PC-9 (cell line): ENCODE results near the gene KRT82. TPM values are rescaled to one million over a fixed set of nuclear protein-coding genes. Genes with fewer than 3 reads are reported as not detected.
A peak's percentile ranks its signal among the peaks of the same experiment; 100 is the strongest.

Experiments used
- BruUV-seq: library from RNA; stranded (reverse); fragments of 400-500 nt; replicated peaks from 2 replicates; lab custom pipeline; 2021; lab: Mats Ljungman, UMichigan
- CTCF ChIA-PET: fragments of 300-600 bp; sonication (Branson Sonifier 250); formaldehyde crosslinking; loops from one replicate; lab custom pipeline; 2022; ENCODE audit warnings: antibody characterized with exemption; lab: Charles Lee
- POLR2A ChIA-PET: fragments of 300-600 bp; sonication (Branson Sonifier 250); formaldehyde crosslinking; loops from one replicate; lab custom pipeline; 2022; ENCODE audit warnings: antibody characterized with exemption; ENCODE audit not compliant: unreplicated experiment; lab: Charles Lee
- DNase-seq, 2 experiments: peaks; one replicate each; pipeline versions ENCODE4 v3.0.0 to v3.0.0-alpha.2; 2015 to 2022; ENCODE audit warnings: mixed read lengths in 1 of 2
- H2AFZ ChIP-seq: fragments of 200-600 bp; sonication (generic); 2 replicates; pipeline ENCODE4 v1.8.1; 2017; ENCODE audit warnings: antibody characterized with exemption
- H3F3A ChIP-seq: fragments of 200-600 bp; sonication (generic); 2 replicates; pipeline ENCODE4 v1.8.1; 2017; ENCODE audit warnings: antibody characterized with exemption, mild to moderate bottlenecking, low read depth; ENCODE audit not compliant: insufficient read depth
- H3K27ac ChIP-seq: fragments of 200-600 bp; sonication (generic); 2 replicates; pipeline ENCODE4 v1.6.1; 2016; ENCODE audit warnings: mixed run types
- H3K27me3 ChIP-seq: fragments of 200-600 bp; sonication (generic); 2 replicates; pipeline ENCODE4 v1.6.1; 2016; ENCODE audit warnings: low read depth, mixed run types; ENCODE audit not compliant: insufficient read depth
- H3K36me3 ChIP-seq: fragments of 200-600 bp; sonication (generic); 2 replicates; pipeline ENCODE4 v1.6.1; 2016; ENCODE audit warnings: low read depth, mixed run types
- H3K4me1 ChIP-seq: fragments of 200-600 bp; sonication (generic); replicated peaks from 2 replicates; pipeline ENCODE4 v1.6.1; 2016; ENCODE audit warnings: mixed run types; ENCODE audit not compliant: insufficient read depth
- H3K4me2 ChIP-seq: fragments of 200-600 bp; sonication (generic); 2 replicates; pipeline ENCODE4 v1.6.1; 2017; ENCODE audit warnings: mixed run types
- H3K4me3 ChIP-seq: fragments of 200-600 bp; sonication (generic); 2 replicates; pipeline ENCODE4 v1.6.1; 2016; ENCODE audit warnings: mixed run types
- H3K79me2 ChIP-seq: fragments of 200-600 bp; sonication (generic); 2 replicates; pipeline ENCODE4 v1.6.1; 2017; ENCODE audit warnings: low read depth, mixed run types
- H3K9me2 ChIP-seq: fragments of 200-600 bp; sonication (generic); 2 replicates; pipeline ENCODE4 v1.8.1; 2017; ENCODE audit warnings: mild to moderate bottlenecking; ENCODE audit not compliant: insufficient read depth
- H3K9me3 ChIP-seq: fragments of 200-600 bp; sonication (generic); 2 replicates; pipeline ENCODE4 v1.8.1; 2016; ENCODE audit warnings: low read depth; ENCODE audit not compliant: insufficient read depth
- H4K20me1 ChIP-seq: fragments of 200-600 bp; sonication (generic); 2 replicates; pipeline ENCODE4 v1.8.1; 2017; ENCODE audit not compliant: insufficient read depth
- EZH2 ChIP-seq: fragments of 200-600 bp; sonication (generic); IDR thresholded peaks from 2 replicates; pipeline ENCODE4 v1.8.0; 2017; ENCODE audit warnings: antibody characterized with exemption, low read depth
- intact Hi-C: fragments of 100-400 bp; cut with micrococcal nuclease; formaldehyde crosslinking; loops from one replicate; pipeline ENCODE4 v1.10.0; 2022; ENCODE audit not compliant: unreplicated experiment
- total RNA-seq: library from RNA; stranded (reverse); gene quantifications from 2 replicates; pipeline ENCODE4 v1.2.3, GENCODE V29; 2021
- TF ChIP-seq, protein P1 (sequence below): fragments of 200-600 bp; sonication (generic); conservative IDR thresholded peaks from 2 replicates; pipeline ENCODE4 v1.6.1; 2017; ENCODE audit warnings: mixed run types, antibody characterized with exemption, mild to moderate bottlenecking, moderate library complexity

The KRT82 gene
- total RNA-seq, 1 experiment from 2014 or later: not detected

DNA sequence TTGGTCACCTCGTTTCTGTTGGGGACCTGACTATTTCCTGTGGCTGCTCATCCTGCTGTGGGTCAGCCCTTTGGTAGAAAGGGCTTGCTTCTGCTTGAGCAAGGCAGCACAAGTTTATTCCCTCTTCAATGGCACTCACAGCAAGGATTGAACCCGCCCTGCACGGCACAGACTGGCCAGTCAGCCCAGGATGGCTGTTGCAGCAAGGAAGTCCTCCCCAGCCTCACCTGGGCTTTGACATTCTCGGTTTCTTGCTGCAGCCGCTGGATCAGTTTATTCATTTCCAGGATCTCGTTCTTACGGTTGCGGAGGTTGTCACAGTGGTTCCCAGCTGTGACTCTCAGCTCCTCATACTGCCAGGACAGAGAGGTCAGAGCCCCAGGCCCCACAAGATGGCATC is 9.5 kb downstream of the KRT82 start:
- no peak for DNase-seq
- Histone ChIP-seq H2AFZ (no peak overlapping the region), H3K4me1 (peaks cover 9% of the 10 kb centered on the region), H3K27me3 (no peaks in the 10 kb centered on the region), H3K9me3 (no peaks in the 10 kb centered on the region), H3K27ac (no peak overlapping the region), H3K9me2 (no peaks in the 10 kb centered on the region), H3K36me3 (no peaks in the 10 kb centered on the region), H3K79me2 (no peaks in the 10 kb centered on the region), H3F3A (no peaks in the 10 kb centered on the region; the same call in 1 of the 2 replicates), H3K4me3 (no peak overlapping the region), H4K20me1 (no peaks in the 10 kb centered on the region), H3K4me2 (no peak overlapping the region)
- BruUV-seq: no TSS peak
- CTCF ChIA-PET: no interaction called here
- POLR2A ChIA-PET: no interaction called here
- intact Hi-C loops: loop anchor here (2.0 to 5.0 kb wide), 4 partner anchors 46 to 476 kb away; partner anchors contain the start of gene KRT5
- TF ChIP-seq EZH2: no peak
- TF ChIP-seq, protein P1, sequence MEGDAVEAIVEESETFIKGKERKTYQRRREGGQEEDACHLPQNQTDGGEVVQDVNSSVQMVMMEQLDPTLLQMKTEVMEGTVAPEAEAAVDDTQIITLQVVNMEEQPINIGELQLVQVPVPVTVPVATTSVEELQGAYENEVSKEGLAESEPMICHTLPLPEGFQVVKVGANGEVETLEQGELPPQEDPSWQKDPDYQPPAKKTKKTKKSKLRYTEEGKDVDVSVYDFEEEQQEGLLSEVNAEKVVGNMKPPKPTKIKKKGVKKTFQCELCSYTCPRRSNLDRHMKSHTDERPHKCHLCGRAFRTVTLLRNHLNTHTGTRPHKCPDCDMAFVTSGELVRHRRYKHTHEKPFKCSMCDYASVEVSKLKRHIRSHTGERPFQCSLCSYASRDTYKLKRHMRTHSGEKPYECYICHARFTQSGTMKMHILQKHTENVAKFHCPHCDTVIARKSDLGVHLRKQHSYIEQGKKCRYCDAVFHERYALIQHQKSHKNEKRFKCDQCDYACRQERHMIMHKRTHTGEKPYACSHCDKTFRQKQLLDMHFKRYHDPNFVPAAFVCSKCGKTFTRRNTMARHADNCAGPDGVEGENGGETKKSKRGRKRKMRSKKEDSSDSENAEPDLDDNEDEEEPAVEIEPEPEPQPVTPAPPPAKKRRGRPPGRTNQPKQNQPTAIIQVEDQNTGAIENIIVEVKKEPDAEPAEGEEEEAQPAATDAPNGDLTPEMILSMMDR: no peak

DNA sequence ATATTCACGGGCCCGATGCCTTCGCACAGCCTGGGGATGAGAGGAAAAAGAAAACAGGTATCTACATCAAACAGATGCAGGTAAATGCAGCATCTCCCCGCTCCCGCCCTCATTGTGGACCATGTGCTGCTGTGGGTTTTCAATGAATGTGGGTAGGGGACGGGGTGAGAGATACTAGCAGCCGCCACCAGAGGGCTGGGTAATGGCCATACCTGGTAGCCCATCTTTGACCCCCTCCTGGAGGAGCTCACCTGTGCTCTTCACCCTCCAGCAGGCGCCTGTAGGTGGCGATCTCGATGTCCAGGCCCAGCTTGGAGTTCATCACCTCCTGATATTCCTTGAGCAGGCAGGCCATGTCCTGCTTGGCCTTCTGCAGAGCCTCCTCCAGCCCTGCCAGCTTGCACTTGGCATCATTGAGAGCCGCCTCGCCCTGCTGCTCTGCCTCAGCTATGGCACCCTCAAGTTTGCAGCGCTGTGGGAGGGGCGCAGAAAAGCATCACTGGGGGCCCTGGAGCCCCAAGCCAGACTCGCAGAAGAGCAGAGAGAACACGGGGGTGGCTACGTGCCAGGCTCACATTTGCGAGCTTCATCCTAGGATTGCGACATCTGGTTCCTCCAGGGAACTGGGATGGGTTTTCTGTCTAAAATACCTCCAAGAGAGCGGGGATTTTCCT is 10.2 kb downstream of the KRT82 start:
- no peak overlapping the region for H3K27ac ChIP-seq
- no peak overlapping the region for H3K4me2 ChIP-seq
- no peaks in the 10 kb centered on the region for H3K9me3 ChIP-seq
- ChIA-PET POLR2A (interaction anchor here (0.6 to 1.0 kb wide), 3 partner anchors 47 to 100 kb away, joined by 3 to 5 read pairs (median 4); partner anchors contain the start of gene KRT6A), CTCF (interaction anchor here (0.7 to 1.4 kb wide), 14 partner anchors 21 to 484 kb away, joined by 3 to 7 read pairs (median 3); partner anchors contain the start of genes KRT5 and KRT75)
- H3K4me3 ChIP-seq: no peak overlapping the region
- no peaks in the 10 kb centered on the region for H3K79me2 ChIP-seq
- intact Hi-C loops: loop anchor here (2.0 to 5.0 kb wide), 4 partner anchors 46 to 476 kb away; partner anchors contain the start of gene KRT5
- peak; percentile 72 to 76 for DNase-seq
- H3K36me3 ChIP-seq: no peaks in the 10 kb centered on the region
- H3K4me1 ChIP-seq: peaks cover 9% of the 10 kb centered on the region
- BruUV-seq: no TSS peak
- H4K20me1 ChIP-seq: no peaks in the 10 kb centered on the region
- H3F3A ChIP-seq: no peaks in the 10 kb centered on the region; the same call in 1 of the 2 replicates
- no peaks in the 10 kb centered on the region for H3K27me3 ChIP-seq
- no peak for TF ChIP-seq EZH2
- TF ChIP-seq, protein P1: peak; percentile 80
- H2AFZ ChIP-seq: no peak overlapping the region
- H3K9me2 ChIP-seq: no peaks in the 10 kb centered on the region

DNA sequence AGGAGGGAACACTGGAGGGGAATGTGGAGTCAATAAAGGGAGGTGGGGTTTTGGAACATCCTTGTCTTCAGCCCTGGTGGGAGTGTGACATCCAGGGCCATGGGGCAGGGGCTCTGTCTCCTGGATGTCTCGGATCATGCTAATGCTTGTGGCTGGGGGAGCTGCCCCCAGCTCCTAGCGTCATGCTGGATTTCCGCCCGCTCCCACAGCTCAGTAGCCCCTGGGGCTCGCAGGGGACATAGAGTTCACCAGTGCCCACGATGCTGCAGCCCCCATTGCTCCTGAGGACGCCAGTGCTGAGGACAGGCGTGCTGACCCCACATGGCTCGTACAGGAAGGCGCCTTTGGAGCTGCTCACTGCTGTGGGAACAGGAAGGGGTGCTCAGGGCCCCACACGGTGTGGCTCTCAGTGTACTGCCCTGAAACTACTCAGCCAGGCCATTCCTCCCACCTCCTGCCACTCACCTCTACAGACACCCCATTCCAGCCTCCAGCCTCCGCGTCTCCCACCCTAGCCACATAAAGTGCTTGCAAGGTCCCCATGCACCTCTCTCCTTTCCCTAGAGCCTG is 11.2 kb downstream of the KRT82 start:
- CTCF ChIA-PET: interaction anchor here (0.6 to 1.4 kb wide), 6 partner anchors 22 to 494 kb away, joined by 3 to 7 read pairs (median 4); partner anchors contain the start of gene KRT75
- H4K20me1 ChIP-seq: no peaks in the 10 kb centered on the region
- H3K4me1 ChIP-seq: peaks cover 9% of the 10 kb centered on the region
- BruUV-seq: no TSS peak
- H2AFZ ChIP-seq: no peak overlapping the region
- no peaks in the 10 kb centered on the region; the same call in 1 of the 2 replicates for H3F3A ChIP-seq
- H3K79me2 ChIP-seq: no peaks in the 10 kb centered on the region
- no peak overlapping the region for H3K27ac ChIP-seq
- no peaks in the 10 kb centered on the region for H3K27me3 ChIP-seq
- no peaks in the 10 kb centered on the region for H3K36me3 ChIP-seq
- no peak overlapping the region for H3K4me3 ChIP-seq
- intact Hi-C loops: loop anchor here (5.0 kb wide), 3 partner anchors 47 to 477 kb away; partner anchors contain the start of gene KRT5
- no peaks in the 10 kb centered on the region for H3K9me3 ChIP-seq
- no peaks in the 10 kb centered on the region for H3K9me2 ChIP-seq
- POLR2A ChIA-PET: interaction anchor here (0.6 kb wide), 1 partner anchor 203 kb away, joined by 4 read pairs; no protein-coding TSS in a partner anchor
- DNase-seq: no peak
- TF ChIP-seq EZH2: no peak
- TF ChIP-seq, protein P1: no peak
- H3K4me2 ChIP-seq: no peak overlapping the region
